HepG2 (cell line): ENCODE data around the gene TRAP1. TPM values are rescaled to one million over a fixed set of nuclear protein-coding genes. Genes with fewer than 3 reads are reported as not detected.

ENCODE experiments used
- ATAC-seq: fragments of 200-7000 bp; cut with Tn5 transposase; 3 replicates; pipeline ENCODE4 v1.9.1; 2020; ENCODE audit warnings: mild to moderate bottlenecking, moderate library complexity
- BruUV-seq: library from RNA; stranded (reverse); fragments of 400-500 nt; replicated peaks from 2 replicates; lab custom pipeline; 2021; lab: Mats Ljungman, UMichigan
- CTCF ChIA-PET: fragments of 300-600 bp; formaldehyde crosslinking; extraction: SDS; loops from one replicate; lab custom pipeline; 2021; ENCODE audit warnings: low total read pairs, inconsistent platforms, low intra/inter-chr PET ratio; lab: Yijun Ruan, JAX
- POLR2A ChIA-PET: fragments of 350-600 bp; sonication (Branson Sonifier 250); formaldehyde crosslinking; loops from one replicate; lab custom pipeline; 2020; ENCODE audit warnings: antibody characterized with exemption, inconsistent platforms; lab: Yijun Ruan, JAX
- DNase-seq: peaks from one replicate; pipeline ENCODE4 v3.0.0-alpha.2; 2015; ENCODE audit warnings: low spot score
- FAIRE-seq: peaks from 3 replicates; lab custom pipeline; 2011; peaks lifted over from hg19 to GRCh38; lab: Jason Lieb, UNC
- H2AFZ ChIP-seq: one replicate; pipeline ENCODE4 v1.6.1; 2011; ENCODE audit warnings: low read length, inconsistent platforms
- H3K27ac ChIP-seq: fragments of 300-600 bp; 3 replicates; pipeline ENCODE4 v1.8.0; 2011; ENCODE audit warnings: mixed run types, mild to moderate bottlenecking, mixed read lengths, low read length, inconsistent platforms; ENCODE audit not compliant: insufficient read depth; ENCODE audit errors: extremely low read length
- H3K27me3 ChIP-seq, 2 experiments: fragments of 200-600 bp in 1 of 2; 2 replicates in 1 of 2; 3 replicates in 1 of 2; pipeline versions ENCODE4 v1.6.0 to v1.8.0; 2011; ENCODE audit warnings: low read length in 2 of 2, mild to moderate bottlenecking in 2 of 2, moderate library complexity in 2 of 2, inconsistent platforms in 1 of 2; ENCODE audit not compliant: insufficient read depth in 2 of 2, control insufficient read depth in 1 of 2
- H3K36me3 ChIP-seq, 2 experiments: fragments of 200-600 bp in 1 of 2; replicated peaks in 1 of 2; 2 replicates in 1 of 2; 3 replicates in 1 of 2; pipeline versions ENCODE4 v1.5.1 to v1.8.0; 2011; ENCODE audit warnings: low read length in 2 of 2, inconsistent platforms in 1 of 2; ENCODE audit not compliant: insufficient read depth in 2 of 2, control insufficient read depth in 1 of 2
- H3K4me1 ChIP-seq: 2 replicates; pipeline ENCODE4 v1.5.1; 2012; ENCODE audit warnings: low read length, inconsistent platforms; ENCODE audit not compliant: insufficient read depth
- H3K4me2 ChIP-seq: 2 replicates; pipeline ENCODE4 v1.6.0; 2011; ENCODE audit warnings: low read depth, low read length, inconsistent platforms
- H3K4me3 ChIP-seq, 3 experiments: fragments of 200-600 bp in 1 of 3; sonication (generic), shearing (Covaris generic) in 1 of 3; replicated peaks in 1 of 3; 2 replicates each; pipeline ENCODE4 v1.5.1; 2011 to 2016; ENCODE audit warnings: low read length in 3 of 3, inconsistent platforms in 2 of 3, low read depth in 2 of 3, mild to moderate bottlenecking in 2 of 3, control low read depth in 1 of 3, mixed read lengths in 1 of 3; ENCODE audit not compliant: insufficient read depth in 1 of 3
- H3K79me2 ChIP-seq: one replicate; pipeline ENCODE4 v1.6.1; 2011; ENCODE audit warnings: low read length, inconsistent platforms; ENCODE audit not compliant: insufficient read depth
- H3K9ac ChIP-seq: 2 replicates; pipeline ENCODE4 v1.6.0; 2011; ENCODE audit warnings: mild to moderate bottlenecking, low read depth, low read length, inconsistent platforms; ENCODE audit not compliant: insufficient read depth
- H3K9me3 ChIP-seq: 2 replicates; pipeline ENCODE4 v1.5.1; 2012; ENCODE audit warnings: mild to moderate bottlenecking, low read length
- H4K20me1 ChIP-seq: 2 replicates; pipeline ENCODE4 v1.6.0; 2011; ENCODE audit warnings: inconsistent platforms, mild to moderate bottlenecking, low read length, moderate library complexity; ENCODE audit not compliant: insufficient read depth
- AKAP8 ChIP-seq: sonication (generic); formaldehyde crosslinking; IDR thresholded peaks from 2 replicates; pipeline ENCODE4 v1.5.1; 2020; ENCODE audit warnings: mild to moderate bottlenecking, missing genetic modification reagents
- ATF2 ChIP-seq: sonication (generic); formaldehyde crosslinking; IDR thresholded peaks from 2 replicates; pipeline ENCODE4 v1.4.0; 2020; ENCODE audit warnings: missing genetic modification reagents
- CHD4 ChIP-seq: fragments of 200-600 bp; sonication (generic); IDR thresholded peaks from 2 replicates; pipeline ENCODE4 v1.7.0; 2017; ENCODE audit warnings: mild to moderate bottlenecking, low read length, borderline replicate concordance
- DR1 ChIP-seq: sonication (generic); formaldehyde crosslinking; IDR thresholded peaks from 2 replicates; pipeline ENCODE4 v1.8.0; 2021; ENCODE audit warnings: mild to moderate bottlenecking, missing genetic modification reagents, inconsistent platforms
- GLMP ChIP-seq: sonication (generic); formaldehyde crosslinking; IDR thresholded peaks from 2 replicates; pipeline ENCODE4 v1.9.0; 2021; ENCODE audit warnings: missing genetic modification reagents, mild to moderate bottlenecking, borderline replicate concordance
- HNF4G ChIP-seq, 2 experiments: sonication (generic) in 1 of 2; formaldehyde crosslinking in 1 of 2; IDR thresholded peaks; 2 replicates each; pipeline versions ENCODE4 v1.4.0 to v1.6.1; 2011 to 2020; ENCODE audit warnings: borderline replicate concordance in 2 of 2, low read depth in 2 of 2, mild to moderate bottlenecking in 2 of 2, low read length in 1 of 2, missing genetic modification reagents in 1 of 2, moderate library complexity in 1 of 2
- MXD4 ChIP-seq: IDR thresholded peaks from 2 replicates; pipeline ENCODE4 v1.6.1; 2016; ENCODE audit warnings: mild to moderate bottlenecking, missing biosample characterization, missing genetic modification reagents
- PAWR ChIP-seq: sonication (generic); formaldehyde crosslinking; IDR thresholded peaks from 2 replicates; pipeline ENCODE4 v1.4.0; 2020; ENCODE audit warnings: missing genetic modification reagents, mild to moderate bottlenecking, borderline replicate concordance
- PRMT3 ChIP-seq: sonication (generic); formaldehyde crosslinking; IDR thresholded peaks from 2 replicates; pipeline ENCODE4 v1.8.1; 2022; ENCODE audit warnings: low read depth, mild to moderate bottlenecking, moderate library complexity, missing genetic modification reagents, borderline replicate concordance
- RFXAP ChIP-seq: sonication (generic); formaldehyde crosslinking; IDR thresholded peaks from 2 replicates; pipeline ENCODE4 v1.4.0; 2020; ENCODE audit warnings: missing genetic modification reagents, borderline replicate concordance
- TBX2 ChIP-seq: sonication (generic); formaldehyde crosslinking; IDR thresholded peaks from 2 replicates; pipeline ENCODE4 v1.5.0; 2020; ENCODE audit warnings: missing genetic modification reagents, mild to moderate bottlenecking, borderline replicate concordance
- ZNF24 ChIP-seq: fragments of 450-650 bp; IDR thresholded peaks from 2 replicates; pipeline ENCODE4 v1.6.1; 2017; ENCODE audit warnings: antibody characterized with exemption, mild to moderate bottlenecking
- ZNF563 ChIP-seq: sonication (generic); formaldehyde crosslinking; IDR thresholded peaks from 2 replicates; pipeline ENCODE4 v1.8.0; 2022; ENCODE audit warnings: mild to moderate bottlenecking, moderate library complexity, missing genetic modification reagents
- ZNF572 ChIP-seq: sonication (generic); formaldehyde crosslinking; IDR thresholded peaks from 2 replicates; pipeline ENCODE4 v1.5.1; 2020; ENCODE audit warnings: mild to moderate bottlenecking, missing genetic modification reagents
- ZNF746 ChIP-seq: sonication (generic); formaldehyde crosslinking; IDR thresholded peaks from 2 replicates; pipeline ENCODE4 v1.8.0; 2022; ENCODE audit warnings: mild to moderate bottlenecking, missing genetic modification reagents
- WGBS: methylation state at CpG from one replicate; pipeline ENCODE4 v1.1.6; 2017; ENCODE audit warnings: low lambda C conversion rate; 5-methylcytosine and 5-hydroxymethylcytosine counted together
- in situ Hi-C: cut with HindIII; loops from 2 replicates; pipeline ENCODE4 v1.10.0; 2017; ENCODE audit warnings: low pct_unique_long_range_greater_than_20kb; ENCODE audit not compliant: extremely low pct_ligation_motif_present
- intact Hi-C: fragments of 100-400 bp; cut with micrococcal nuclease; formaldehyde crosslinking; loops from one replicate; pipeline ENCODE4 v1.10.0; 2022; ENCODE audit not compliant: unreplicated experiment
- polyA plus RNA-seq, 8 experiments: library from polyadenylated mRNA; depleted of rRNA in 3 of 8; stranded (reverse) in 7 of 8; unstranded in 1 of 8; fragments of >200 nt; fragmentation: Illumina TruSeq in 4 of 8; extraction: Trizol in 4 of 8; gene quantifications; 2 replicates each; pipeline versions ENCODE4 v1.2.1 to v1.2.3, GENCODE V29; 2011 to 2016; ENCODE audit warnings: low read depth in 4 of 8, missing spikeins in 1 of 8, mixed read lengths in 1 of 8; ENCODE audit not compliant: insufficient read depth in 1 of 8
- total RNA-seq, 5 experiments: library from RNA; depleted of rRNA; stranded (reverse); fragments of >200 nt; fragmentation: Illumina TruSeq; extraction: Trizol; gene quantifications; 2 replicates each; pipeline ENCODE4 v1.2.3, GENCODE V29; 2016; ENCODE audit warnings: low read depth in 1 of 5

TRAP1 gene
- total and polyA plus RNA-seq, 2 of the 13 experiments (the other 11 are each of a cell fraction or from before 2014, with no cell fraction given), result 127 to 240 TPM

- Histone ChIP-seq H3K4me3 (no peak overlapping the region), H3K9ac (no peak overlapping the region), H3K27ac (no peak overlapping the region), H3K4me1 (no peaks in the 10 kb centered on the region), H3K27me3 (no peaks in the 10 kb centered on the region), H3K4me2 (no peak overlapping the region), H3K9me3 (no peaks in the 10 kb centered on the region), H3K79me2 (no peaks in the 10 kb centered on the region), H4K20me1 (no peaks in the 10 kb centered on the region), H2AFZ (no peak overlapping the region), H3K36me3 (peaks cover 29 to 94% of the 10 kb centered on the region in 2 experiments)
- WGBS, result 97% methylated on average over 8 of the region's 12 CpGs
- CTCF ChIA-PET, result no interaction called here
- BruUV-seq, result no TSS peak
- ATAC-seq (no peak), FAIRE-seq (no peak), DNase-seq (no peak)
- in situ Hi-C loops (no loop called here), intact Hi-C loops (no loop called here)
- TF ChIP-seq HNF4G (IDR thresholded peaks at IDR 0.05; ENCODE audit: borderline replicate concordance, low read depth, low read length), result no peak
- no peak for TF ChIP-seq HNF4G (CRISPR knock-in tag; IDR thresholded peaks at IDR 0.05; ENCODE audit: borderline replicate concordance, low read depth)
- no peak for TF ChIP-seq MXD4
- TF ChIP-seq RFXAP (CRISPR knock-in tag), result no peak
- no peak for TF ChIP-seq DR1 (CRISPR knock-in tag)
- no peak for TF ChIP-seq PAWR (CRISPR knock-in tag)
- no peak for TF ChIP-seq ZNF746
- TF ChIP-seq TBX2 (CRISPR knock-in tag), result no peak
- no peak for TF ChIP-seq CHD4
- no peak for TF ChIP-seq ZNF572 (CRISPR knock-in tag)
- no peak for TF ChIP-seq ATF2 (CRISPR knock-in tag)
- no peak for TF ChIP-seq GLMP (CRISPR knock-in tag)
- TF ChIP-seq ZNF563 (CRISPR knock-in tag), result no peak
- no peak for TF ChIP-seq AKAP8
- TF ChIP-seq PRMT3, result no peak
- TF ChIP-seq ZNF24, result no peak
- POLR2A ChIA-PET, result no interaction called here
Observed at GRCh38 chr16:3661311-3661710, 56.0 kb downstream of the TRAP1 start.
